GM19025 (cell line): ENCODE measurements around the gene ZNF79.

Experiments
- ATAC-seq: cut with Tn5 transposase; IDR thresholded peaks from one replicate; pipeline ENCODE4 v1.9.1; 2021; ENCODE audit warnings: mild to moderate bottlenecking, low read depth, moderate library complexity; ENCODE audit not compliant: unreplicated experiment

Gene ZNF79

DNA sequence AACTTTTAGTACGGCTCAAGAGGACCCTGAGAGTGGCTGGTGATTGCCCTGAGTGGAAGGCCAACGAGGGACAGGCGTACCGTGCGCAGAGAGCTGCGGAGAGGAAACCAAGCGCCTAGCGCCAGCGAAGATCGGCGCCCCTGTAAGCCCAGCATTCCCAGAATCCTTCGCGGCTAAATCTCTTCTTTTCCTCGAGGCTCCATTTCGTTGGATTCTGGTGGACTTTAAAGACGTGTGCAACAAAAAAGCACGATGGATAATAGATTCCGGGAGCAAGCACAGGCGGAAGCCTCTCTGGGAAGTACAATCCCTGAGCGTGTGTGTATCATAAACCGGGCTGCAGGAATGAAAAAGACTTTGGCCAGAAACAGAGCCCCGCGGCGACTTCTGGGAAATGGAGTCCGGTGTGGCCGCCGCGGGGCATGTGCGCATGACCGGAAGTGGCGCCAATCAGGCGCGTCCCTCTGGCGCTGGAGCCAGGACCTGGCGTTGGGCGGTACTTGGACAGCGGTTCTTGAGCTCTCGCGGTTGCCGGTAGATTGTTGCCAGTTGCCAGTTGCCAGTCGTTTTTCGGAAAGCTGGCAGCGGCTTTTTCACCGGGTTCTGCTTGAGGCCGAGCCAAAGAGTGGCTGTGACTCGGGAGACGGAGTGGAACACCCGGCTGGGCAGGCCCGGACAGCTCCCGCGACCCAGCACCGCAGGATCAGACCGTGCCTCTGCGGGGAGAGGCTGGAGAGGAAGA, at the start of gene ZNF79:
ZNF79 (plus strand) TSS at position 449 of the 742 bp plus-strand sequence. CDS start 406 bp downstream, outside the sequence.
- ATAC-seq, result peak; percentile 80

DNA sequence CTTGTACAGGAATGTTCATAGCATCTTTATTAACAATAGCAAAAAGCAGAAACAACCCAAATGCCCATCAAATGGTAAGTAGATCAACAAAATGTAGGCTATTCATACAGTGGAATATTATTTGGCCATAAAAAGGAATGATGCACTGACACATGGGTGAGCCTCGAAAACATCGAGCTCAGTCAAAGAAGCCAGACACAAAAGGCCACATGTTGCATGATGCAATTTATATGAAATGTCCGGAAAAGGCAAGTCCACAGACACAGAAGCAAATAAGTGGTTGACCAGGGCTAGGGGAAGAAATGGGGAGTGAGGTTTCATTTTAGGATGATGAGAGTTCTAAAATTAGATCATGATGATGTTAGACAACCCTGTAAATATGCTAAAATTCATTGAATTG, 43.7 kb upstream of the ZNF79 start:
- ATAC-seq, result no peak

DNA sequence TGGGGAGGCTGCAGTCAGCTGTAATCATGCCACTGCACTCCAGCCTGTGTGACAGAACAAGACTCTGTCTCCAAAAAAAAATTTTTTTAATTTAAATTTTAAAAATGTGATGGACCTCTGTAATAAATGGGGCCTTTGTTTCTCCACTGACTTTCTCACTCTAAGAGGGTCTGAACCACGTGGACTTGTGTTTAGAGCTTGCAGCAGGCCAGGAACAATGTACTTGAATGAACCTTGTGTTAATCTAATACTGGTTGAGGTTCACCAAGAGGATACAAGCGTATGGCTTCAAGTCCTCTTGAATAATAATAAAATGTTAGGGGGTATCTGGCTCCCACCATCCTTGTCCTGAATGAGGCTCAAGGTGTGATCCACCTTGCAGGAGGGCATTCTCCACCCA, 41.6 kb upstream of the ZNF79 start:
- no peak for ATAC-seq

DNA sequence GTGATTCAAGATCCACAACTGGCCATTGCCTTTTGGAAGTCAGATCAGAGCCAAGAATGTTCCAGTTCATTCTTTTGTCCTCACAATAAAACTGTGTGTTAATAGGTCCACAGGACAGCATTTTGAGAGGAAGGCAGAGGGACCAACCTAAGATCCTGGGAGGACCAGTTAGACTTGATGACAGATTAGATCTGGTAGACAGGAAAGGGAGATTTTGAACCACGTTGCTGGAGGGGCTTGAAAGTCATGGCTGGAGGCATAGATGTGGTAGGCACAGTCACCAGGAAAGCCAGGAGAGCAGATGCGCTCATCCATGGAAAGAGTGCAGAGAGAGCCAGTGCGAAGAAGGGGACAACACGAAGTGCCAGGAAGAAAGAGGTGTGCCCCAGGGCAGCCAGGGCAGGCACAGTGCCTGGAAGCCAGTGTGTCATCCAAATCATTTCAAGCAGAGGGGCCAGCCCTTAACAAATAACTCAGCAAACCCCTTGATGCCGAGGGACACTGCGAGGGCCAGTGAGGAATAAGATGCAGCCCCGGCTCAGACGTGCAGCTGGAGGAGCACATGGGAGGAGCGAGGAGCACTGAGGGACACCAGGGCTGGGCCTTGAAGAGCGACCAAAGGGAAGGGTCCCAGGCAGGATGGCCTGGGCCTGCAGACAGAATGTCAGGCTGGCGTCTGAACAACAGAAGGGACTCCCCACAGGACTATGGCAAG, 40.0 kb upstream of the ZNF79 start:
- no peak for ATAC-seq

DNA sequence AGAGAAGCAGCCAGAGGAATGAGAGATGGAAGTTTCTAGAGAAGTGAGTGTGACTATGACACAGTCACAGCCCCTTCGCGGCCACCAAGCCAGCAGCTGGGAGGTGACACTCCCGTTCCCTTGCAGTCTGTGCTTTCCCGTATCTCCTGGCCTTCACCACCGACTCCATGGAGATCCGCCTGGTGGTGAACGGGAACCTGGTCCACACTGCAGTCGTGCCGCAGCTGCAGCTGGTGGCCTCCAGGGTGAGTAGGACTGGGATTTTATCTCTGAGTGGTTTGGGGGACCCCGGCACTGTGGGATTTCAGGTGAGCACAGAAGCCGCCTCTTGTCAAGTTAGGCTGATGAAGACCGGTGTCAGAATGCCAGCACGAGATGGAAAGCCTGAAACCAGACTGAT, 39.3 kb upstream of the ZNF79 start:
- no peak for ATAC-seq

DNA sequence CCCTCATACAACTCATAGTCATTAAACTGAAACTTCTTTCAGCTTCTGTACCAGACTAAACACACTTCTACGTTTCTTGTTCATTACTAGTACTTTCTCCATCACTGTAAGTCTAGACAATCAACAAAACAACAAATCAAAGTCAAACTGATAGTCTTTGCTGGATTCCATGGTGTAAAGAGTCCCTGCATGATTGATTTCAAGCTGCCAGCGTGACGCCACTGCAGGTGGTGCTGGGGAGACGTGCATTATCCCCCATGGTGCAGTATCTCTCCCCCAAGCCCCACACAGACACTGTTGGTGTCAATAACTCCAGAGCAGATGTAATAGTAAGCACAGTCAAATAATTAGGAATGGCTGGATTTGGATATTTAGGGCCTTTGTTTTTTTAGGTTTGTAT, 37.9 kb upstream of the ZNF79 start:
- ATAC-seq, result no peak

DNA sequence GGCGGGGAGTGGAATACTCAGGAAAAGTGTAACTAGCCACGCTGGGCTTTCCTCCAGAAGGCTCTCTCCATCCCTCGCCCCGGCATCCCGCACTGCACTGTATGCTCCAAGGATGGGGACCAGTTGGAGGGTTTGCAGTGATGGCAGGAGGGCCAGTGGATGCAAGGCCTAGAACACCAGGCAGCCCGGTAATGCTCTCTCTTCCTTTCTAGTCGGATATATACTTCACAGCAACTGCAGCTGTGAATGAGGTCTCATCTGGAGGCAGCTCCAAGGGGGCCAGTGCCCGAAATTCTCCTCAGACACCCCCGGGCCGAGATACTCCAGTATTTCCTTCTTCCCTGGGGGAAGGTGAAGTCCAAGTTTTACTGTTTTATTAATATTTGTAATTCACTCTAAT, 37.2 kb upstream of the ZNF79 start:
- ATAC-seq, result no peak

DNA sequence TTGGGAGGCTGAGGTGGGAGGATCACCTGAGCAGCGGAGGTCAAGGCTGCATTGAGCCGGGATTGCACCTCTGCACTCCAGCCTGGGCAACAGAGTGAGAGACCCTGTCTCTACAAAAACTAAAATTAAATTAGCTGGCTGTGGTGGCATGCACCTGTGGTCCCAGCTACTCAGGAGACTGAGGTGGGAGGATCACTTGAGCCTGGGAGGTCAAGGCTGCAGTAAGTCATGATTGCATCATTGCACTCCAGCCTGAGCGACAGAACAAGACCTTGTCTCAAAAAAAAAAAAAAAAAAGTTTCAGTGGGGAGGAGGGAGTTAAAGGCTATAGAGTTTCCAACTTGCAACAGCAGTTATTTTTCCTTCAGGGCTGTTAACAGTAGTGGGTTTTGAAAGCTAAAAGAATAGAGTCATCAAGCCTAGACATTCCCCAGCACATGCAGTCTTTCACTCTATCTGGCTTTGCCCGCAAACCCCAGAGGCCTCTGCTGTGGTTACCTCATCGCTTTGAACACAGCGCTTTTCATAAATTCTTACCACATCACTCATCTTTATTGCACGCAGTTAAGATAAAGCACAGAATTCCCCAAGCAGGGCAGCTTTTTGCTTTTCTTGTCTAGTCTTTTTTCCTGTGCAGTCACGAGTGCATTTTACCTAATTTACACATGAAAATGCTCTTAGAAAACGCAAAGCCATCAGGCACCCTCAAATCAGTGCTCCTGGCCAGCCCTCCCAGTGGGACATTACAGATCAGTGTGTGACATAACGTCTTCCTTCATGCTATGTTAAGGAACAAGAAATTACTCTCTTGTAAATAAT, 35.9 kb upstream of the ZNF79 start:
- peak; percentile 71 for ATAC-seq

DNA sequence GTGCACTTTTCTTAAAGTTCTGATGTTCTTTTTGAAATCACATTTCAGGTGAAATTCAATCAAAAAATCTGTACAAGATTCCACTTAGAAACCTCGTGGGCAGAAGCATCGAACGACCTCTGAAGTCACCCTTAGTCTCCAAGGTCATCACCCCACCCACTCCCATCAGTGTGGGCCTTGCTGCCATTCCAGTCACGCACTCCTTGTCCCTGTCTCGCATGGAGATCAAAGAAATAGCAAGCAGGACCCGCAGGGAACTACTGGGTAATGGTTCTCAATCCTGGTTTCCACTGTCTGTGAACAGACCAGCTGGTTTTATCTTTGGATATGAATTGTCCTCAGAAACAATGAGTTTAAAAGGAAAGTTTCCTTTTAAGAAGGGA, 35.3 kb upstream of the ZNF79 start:
- ATAC-seq, result no peak

DNA sequence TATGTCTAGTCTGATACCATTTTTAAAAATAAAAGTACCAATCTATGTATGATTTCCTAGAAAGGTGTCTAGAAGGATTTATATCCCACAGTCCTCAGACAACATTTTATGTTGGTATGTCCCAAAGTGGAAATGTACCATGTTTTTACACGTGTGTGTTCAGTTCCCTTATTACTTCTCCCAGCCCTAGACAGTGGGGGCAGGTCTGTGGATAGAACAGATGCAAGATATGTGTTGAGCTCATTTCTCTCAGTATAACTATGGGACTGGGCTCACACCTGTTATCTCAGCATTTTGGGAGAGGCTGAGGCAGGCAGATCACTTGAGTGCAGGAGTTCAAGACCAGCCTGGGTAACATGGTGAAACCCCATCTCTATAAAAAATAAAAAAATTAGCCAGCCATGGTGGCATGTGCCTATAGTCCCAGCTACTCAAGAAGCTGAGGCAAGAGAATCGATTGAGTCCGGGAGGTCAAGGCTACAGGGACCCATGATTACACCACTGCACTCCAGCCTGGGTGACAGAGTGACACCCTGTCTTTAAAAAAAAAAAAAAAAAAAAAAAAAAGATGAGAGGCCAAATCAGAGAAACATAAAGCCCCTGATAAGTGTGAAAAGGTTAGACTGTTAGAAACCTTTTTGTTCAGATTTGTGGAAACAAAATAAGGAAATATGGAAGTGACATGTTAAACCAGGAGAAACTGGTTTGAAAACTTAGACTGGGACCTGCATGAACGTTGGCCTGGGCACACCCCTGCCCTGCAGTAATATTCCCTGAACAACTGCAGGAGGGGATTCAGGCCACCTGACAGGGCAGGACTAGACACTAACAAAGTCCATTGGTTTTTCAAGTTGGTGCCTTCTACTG, 34.6 kb upstream of the ZNF79 start:
- ATAC-seq, result no peak

DNA sequence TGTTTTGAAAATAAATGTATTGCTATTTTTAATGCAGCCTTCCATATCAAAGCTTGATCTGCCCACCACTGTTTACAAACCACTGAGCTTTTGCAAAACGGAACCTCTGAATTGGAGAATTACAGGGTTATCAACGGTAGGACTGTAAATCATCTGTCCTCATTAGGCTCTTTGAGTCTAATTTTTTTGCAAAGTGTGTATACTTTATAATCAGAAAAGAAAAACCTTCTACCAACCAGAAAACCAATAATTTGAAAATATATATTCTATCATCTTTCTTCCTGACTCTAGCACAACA, 34.0 kb upstream of the ZNF79 start:
- ATAC-seq, result no peak

DNA sequence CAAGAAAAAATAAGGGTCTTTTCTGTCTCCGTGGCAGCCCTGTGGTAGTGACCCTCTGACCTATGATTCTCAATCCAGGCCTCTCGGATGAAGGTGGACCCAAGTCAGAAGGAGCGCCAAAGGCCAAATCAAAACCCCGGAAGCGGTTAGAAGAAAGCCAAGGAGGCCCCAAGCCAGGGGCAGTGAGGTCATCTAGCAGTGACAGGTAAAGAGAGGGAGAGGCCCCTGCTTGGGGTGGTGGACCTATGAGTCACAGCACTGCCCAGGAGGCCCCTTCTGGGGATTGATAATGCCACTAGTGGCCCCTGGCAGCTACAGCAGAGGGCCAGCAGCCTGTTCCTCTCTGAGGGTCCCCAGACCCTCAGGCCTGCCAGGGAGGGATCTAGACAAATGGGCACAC, 33.6 kb upstream of the ZNF79 start:
- no peak for ATAC-seq

DNA sequence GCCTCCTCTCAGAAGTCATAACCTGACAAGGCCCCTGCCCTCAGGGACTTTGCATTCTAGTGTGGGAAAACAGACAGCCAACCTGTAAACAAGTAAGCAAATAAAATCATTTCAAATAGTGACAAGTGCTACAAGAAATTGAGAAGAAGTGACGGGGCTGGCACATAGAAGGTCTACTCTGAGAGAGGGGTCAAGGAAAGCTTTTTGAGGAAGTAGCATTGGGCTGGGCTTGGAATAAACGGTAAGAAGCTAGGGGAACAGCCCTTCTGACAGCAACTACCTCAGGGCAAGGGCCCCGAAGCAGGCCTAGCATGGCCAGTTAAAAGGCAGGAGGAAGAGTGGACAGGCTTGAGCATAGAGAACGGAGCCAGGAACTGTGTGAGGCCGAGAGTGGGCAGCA, 32.0 kb upstream of the ZNF79 start:
- no peak for ATAC-seq

DNA sequence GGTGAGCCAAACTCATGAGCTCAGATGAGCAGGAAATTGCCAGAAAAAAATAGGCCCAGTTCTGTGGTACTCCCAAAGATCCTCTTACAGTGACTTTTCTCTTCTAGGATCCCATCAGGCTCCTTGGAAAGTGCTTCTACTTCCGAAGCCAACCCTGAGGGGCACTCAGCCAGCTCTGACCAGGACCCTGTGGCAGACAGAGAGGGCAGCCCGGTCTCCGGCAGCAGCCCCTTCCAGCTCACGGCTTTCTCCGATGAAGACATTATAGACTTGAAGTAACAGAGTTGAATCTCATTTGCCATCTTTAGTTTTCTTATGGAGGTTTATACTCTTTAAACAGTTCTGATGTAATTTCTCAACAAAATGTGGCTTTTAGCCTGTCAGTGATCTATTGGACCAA, 31.2 kb upstream of the ZNF79 start:
- ATAC-seq, result no peak

DNA sequence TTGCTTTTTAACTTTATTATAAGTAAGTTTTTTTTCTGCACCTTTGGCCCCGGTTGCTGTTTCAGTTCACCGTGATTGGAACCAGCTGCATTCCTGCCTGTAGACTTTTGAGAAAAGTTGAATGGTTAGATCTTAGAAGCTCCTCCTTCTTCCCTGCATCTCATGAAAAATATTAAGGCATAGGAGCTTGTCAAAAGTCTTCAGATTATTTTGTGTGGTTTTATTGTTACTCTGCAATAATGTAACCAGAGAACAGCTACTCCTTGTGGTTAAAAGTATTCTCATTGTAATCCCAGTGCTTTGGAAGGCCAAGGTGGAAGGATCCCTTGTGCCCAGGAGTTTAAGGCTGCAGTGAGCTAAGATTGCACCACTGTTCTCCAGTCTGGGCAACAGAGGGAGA, 30.5 kb upstream of the ZNF79 start:
- no peak for ATAC-seq

DNA sequence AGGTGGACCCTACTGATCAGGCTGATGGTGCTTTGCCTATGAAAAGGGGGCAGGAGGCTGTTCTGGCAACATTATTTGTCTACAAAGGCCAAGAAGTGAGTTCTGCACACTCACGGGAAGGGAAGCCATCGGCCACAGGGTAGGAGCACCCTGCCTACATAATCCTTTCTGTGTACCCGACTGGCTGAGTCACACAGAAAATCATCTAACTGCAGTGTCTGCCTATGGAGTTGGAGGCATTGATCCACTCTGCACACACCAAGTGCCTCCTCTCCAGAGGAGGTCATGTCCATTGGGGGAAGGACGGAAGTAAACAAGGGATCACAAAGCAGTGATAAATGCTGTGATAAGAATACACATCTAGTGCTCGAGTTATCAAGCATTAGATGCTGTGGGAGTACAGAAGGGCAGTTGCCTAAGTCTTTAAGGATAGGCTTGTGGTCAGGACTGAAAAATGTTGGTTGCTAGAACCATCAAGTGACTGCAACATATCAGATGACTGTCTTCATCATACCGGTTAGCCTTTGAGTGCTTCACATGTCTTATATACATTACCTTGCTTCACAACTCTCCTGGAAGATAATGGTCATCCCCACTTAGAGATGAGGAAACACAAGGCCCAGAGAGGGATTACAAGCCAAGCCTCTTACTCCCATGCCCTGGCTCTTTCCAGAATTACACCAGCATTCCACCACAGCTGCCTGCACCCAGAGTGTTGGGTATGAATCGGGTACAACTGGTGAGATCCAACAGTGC, 28.5 kb upstream of the ZNF79 start:
- no peak for ATAC-seq

DNA sequence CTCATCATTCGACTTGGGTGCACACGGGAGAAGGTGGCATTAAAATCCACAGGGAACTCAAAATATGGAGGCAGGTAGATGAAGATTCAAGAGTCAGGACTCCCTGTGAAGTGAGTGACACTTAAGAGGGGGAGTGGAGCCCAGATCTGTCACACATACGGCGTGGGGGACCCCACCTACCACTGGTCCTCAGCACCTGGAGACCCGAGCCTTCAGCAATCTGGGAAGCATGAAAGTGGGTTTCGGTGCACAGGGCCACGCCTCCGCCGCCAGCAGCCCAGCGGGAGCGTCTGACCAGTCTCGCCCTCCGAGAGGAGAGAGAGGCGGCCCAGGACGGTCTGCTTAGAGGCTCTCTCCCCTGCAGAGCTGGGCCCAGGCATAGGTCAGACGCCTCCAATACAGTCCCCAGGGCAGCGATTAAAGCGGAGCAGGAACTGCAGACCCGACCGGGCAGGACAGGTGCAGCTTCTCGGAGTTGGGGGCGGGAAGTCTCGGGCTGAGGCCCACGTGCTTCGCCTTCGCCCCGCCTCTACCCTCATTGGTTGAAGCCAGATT, 27.9 kb upstream of the ZNF79 start:
- no peak for ATAC-seq

DNA sequence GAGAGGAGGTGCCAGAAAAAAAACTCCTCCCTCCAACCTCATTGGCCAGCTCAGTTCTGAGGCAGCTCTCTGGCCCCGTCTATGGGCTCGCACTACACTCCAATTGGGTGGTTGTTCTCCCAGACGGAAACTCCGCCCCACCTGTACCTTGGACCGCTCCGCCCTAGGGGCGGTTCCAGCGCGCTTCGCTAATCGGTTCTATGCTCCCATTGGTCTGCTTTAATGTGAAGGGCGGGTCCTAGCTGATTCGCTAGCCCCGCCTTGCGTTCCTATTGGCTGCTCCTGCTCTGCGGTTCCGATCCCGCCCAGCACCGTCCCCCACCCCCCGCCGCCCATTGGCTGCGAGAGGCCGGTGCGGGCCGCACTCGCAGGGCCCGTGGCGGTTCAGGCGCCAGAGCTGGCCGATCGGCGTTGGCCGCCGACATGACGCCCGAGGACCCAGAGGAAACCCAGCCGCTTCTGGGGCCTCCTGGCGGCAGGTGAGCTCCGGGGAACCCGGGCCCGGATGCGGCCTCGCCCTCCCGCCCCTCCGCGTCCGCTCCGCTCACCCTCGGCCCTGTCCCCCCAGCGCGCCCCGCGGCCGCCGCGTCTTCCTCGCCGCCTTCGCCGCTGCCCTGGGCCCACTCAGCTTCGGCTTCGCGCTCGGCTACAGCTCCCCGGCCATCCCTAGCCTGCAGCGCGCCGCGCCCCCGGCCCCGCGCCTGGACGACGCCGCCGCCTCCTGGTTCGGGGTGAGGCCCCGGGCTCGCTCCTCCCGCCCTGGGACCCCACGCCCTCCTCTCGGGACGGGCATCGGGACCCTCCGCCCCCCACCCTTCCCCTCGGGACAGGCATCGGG, 27.2 kb upstream of the ZNF79 start, which contains the start of gene SLC2A8:
SLC2A8 (plus strand) TSS at position 362 of the 838 bp plus-strand sequence; CDS start at position 424, 62 bp downstream.
- ATAC-seq, result peak; percentile 96
